Left renal pelvis (tissue), 4 donors: ENCODE measurements around the gene SUN2. TPM values are rescaled to one million over a fixed set of nuclear protein-coding genes. Genes with fewer than 3 reads are reported as not detected.

Experiments
- DNase-seq, 4 donors: peaks; one replicate each; pipeline ENCODE4 v3.0.0-alpha.2; 2013; ENCODE audit warnings: low read depth in 4 of 4, low spot score in 3 of 4
- polyA plus RNA-seq, 4 donors: library from polyadenylated mRNA; unstranded; fragments of 120-200 nt; gene quantifications; one replicate each; pipeline ENCODE4 v1.2.1, GENCODE V29; 2013; ENCODE audit not compliant: insufficient read length in 4 of 4

SUN2 gene
- polyA plus RNA-seq, 4 donors: 48.2 to 72.2 (median 51.9) TPM

GRCh38 chr22:38738475-38739070 lies 17.2 kb downstream of the SUN2 start:
- no peak for DNase-seq

DNA sequence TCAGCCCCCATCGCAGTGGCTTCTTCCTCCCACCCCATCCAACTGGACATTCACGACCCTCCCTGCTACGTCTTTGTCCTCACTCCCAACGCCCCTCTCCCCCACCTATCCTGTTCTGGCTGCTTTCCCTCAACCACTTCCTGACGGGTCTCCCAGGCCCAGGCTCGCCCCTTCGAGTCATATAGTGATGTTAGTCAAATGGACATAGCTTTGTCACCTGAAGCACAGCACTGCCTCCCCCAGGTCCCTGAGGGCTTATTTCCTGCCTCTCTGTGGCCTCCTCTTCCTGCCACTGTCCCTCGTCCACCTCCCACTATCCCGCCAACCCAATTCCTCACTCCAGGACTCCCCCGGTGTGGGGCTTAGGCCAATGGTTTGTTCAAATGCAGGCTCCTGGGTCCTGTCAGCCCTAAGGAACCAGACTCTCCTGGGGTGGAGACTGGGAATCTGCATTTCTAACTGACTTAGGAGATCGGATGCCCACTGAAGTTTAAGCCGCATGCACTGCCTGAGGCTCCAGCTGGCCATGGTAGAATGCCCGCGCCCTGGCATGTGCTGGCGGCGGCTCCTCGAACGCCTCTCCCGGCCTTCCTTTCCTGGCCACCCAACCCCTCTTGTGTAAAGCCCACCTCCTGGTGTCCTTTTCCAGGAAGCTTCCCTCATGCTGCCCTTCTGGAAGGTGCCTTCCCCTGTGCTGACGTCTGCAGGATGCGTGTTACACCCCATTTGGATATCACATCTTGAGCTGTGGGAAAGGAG lies 18.3 kb downstream of the SUN2 start:
- DNase-seq: no peak

GRCh38 chr22:38736257-38736570 lies 19.6 kb downstream of the SUN2 start:
- DNase-seq: no peak

GRCh38 chr22:38735465-38736256 lies 20.1 kb downstream of the SUN2 start:
- no peak for DNase-seq

GRCh38 chr22:38735126-38735464 lies 20.7 kb downstream of the SUN2 start:
- DNase-seq: no peak

GRCh38 chr22:38734421-38735100 lies 21.2 kb downstream of the SUN2 start:
- no peak for DNase-seq

DNA sequence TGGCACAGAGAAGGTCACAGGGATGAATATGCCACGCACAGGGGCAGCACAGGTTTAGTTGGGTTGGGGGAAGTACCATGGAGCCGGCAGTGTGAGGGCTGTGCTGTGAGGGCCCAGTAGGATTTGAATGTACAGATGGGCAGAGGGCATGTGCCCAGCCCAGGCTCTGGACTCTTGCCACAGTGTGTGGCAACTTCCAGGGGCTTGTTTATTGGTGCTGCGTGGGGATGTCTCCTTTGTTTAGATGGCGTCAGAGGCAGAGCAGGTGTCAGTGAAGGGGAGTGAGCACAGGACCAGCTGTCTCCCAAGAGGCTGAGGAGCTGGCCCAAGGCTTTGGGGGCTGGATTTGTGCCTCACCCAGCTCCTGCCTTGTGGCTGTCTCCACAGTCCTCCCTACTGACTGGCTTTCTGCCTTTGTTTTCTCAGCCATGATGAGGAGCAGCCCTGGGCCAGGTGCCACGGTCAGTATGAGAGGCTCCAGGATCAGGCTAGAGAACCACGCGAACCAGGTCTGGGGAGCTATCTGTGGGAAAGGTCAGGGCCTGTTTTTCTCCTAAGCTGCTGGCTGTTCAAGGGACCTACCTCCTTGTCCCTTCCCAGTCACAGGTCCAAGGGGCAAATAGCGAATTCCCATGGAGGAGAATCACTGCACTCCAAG lies 21.9 kb downstream of the SUN2 start:
- no peak for DNase-seq

DNA sequence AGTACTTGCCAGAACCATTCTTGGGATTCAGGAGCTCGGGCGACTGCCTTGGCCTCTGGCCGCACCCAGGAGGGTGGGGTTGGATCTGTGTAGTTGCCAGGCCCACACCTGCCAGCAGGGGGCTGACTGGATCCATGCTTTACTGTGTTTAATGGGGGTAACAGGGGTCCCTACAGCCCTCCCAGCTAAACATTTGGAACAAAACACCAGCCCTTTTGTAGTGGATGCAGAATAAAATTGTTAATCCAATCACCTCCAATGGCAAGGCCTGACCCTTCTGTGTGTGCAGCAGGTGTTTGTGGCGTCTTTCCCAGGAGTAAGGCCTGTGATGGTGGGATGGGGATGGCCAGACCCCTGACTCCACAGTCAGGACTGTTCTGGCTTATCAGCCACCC lies 22.5 kb downstream of the SUN2 start:
- no peak for DNase-seq

DNA sequence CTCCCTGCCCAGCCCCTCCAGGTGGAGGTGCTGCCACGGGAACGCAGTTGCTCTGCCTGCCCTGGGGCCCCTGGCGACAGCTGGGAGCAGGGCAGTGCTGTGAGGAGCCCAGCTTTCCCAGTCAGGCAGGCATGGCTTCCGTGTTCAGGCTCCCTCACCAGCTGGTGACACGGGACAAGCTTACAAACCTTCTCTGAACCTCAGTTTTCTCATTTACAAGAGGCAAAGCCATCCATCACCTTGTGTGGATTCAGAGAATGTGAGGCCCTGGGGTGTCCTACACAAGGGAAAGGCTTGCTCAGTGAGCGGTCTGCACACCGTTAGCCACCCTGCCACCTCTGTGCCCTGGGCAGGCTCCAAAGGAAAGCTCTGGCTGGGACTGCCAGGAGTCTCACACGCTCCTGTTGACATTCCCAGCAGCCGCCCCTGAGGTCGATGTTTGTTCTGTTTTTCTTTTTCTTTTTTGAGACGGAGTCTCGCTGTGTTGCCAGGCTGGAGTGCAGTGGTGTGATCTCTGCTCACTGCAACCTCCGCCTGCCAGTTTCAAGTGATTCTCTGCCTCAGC lies 23.5 kb downstream of the SUN2 start:
- DNase-seq: no peak

DNA sequence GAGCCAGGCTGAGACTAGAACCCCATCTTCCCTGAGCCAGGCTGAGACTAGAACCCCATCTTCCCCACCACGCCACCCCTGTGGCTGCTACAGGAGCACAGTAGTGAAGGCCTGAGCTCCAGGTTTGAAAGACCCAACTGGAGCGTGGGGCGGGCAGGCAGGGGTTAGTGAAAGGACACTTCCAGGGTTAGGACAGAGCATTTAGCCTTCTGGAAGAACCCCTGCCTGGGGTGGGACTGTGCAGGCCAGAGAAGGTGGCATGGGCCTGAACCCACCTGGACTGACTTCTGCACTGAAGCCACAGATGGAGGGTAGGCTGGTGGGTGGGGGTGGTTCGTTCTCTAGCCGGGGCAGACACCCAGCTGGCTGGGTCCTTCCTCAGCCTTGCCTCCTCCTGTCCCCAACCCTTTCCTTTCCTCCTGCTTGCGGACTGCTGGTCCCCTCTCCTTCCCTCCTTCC lies 24.1 kb downstream of the SUN2 start:
- DNase-seq: no peak

DNA sequence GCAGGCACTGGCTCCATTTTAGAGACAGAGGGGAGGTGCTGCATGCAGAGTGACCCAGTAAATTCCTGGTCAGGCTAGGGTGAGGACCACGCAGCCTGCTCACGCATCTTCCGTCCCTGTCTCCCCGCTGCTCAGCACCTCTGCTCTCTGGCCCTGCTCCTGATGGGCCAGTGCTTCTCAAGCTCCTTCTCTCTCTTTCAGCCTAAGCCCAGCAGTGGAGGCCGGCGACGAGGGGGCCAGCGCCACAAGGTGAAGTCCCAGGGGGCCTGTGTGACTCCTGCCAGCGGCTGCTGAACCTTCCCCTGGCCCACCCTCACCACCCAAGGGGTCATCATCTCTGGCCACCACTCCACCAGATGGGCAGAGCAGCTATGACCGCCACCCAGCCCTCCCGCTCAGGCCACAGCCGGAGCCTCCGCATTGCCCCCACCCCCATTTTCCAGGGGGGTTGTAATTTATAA lies 25.4 kb downstream of the SUN2 start:
- DNase-seq: no peak

DNA sequence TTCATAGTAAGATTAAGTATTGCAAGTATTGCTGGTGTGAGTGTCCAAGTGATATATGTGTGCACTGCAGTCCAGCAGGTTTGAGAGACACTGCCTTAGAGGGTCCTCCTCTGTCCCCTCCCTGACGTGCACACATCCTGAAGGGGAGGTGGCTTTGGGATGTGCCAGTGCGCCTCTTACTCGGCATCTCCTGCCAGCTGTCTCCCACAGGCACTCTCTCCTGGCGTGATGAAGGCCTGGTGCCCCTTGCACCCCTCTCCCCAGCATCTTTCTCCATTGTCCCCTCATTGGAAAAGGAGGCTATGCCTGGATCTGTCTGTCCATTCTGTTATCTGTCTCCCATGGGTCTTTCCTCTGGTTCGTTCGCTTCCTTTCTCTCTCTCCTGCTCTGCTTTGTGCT lies 25.9 kb downstream of the SUN2 start:
- no peak for DNase-seq

DNA sequence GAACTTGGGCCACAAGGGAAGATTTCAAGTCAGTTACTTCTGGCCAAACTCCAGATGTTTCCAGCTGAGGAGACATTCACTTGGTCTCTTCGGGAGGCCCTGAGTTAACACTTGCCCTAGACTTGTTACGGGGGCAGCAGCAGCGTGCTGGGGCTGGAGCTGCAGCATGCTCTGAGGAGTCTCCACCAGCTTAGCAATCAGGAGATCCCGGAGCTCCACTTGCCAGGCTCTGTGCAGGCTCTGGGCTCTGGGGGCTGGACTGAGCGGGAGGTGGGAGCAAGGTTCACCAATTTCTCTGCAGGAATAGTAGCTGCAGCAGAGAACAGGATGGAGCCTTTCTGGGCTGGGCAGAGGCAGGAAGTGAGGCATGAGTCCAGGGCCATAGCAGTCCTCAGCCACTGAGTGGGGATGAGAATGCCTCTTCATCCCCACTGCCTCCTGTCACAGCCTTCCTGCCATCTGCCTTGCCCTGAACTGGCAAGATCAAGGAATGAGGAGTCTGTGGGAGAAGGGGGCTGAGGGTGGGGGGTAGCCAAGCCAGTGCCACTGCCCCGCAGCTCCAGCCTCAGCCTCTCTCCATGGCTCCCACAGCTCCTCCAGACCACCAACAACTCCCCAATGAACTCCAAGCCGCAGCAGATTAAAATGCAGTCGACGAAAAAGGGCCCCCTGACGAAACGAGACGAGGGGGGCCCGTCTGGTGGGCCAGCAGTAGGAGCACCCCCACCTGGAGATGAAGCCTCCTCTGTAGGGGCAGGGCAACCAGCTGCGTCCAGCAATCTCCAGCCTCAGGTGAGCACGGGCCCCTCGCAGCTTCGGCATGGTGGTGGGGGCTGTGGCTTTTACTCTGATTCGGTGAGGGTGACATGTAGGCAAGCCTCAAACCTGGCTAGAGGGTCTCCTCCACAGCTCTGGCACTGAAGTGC lies 26.7 kb downstream of the SUN2 start:
- DNase-seq: no peak

- DNase-seq: no peak
Observed at GRCh38 chr22:38727530-38728451, 28.0 kb downstream of the SUN2 start.

DNA sequence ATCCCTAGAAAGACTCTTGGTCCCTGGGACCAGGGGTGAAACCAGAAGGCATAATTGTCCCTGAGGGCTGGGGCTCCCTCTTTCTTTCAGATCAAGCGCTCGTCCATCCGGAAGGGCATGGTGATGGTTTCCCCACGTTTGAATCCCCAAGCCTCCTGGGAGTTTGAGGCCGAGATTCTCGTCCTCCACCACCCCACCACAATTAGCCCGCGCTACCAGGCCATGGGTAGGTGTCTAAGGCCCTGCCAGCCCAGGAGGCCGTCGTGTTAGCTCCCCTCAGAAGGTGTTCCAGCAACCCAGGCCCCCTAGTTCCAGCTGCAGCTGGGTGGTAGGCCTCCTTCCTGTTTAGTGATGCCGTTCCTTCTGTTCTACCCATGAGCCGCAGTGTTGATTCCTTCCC lies 28.7 kb downstream of the SUN2 start:
- DNase-seq: no peak

DNA sequence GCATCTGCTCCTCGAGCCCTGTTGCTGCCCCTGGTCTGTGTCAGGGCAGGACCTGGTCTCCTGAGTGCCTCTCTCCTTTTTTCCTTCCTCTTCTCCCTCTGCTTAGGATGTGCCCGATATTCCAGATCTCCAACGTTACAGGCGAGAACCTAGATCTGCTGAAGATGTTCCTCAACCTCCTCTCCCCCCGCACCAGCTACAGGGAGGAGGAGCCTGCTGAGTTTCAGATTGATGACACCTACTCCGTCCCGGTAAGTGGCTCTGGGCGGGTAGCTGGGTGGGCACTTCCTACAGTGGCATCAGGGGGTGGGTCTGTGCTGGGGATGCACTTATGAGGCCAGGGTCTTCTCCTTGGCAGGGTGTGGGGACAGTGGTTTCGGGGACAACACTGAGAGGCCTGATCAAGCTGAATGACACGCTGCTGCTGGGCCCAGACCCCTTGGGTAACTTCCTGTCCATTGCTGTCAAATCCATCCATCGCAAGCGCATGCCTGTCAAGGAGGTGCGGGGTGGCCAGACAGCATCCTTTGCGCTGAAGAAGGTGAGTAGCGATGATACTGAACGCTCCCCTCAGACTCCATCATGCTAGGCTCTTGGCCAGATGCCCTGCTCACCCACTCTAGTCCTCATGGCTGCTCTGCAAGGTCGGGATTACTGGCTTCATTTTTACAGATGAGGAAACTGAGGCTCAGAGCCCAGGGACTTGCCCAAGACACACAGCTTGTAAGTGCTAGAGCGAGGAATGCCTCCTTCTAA lies 29.7 kb downstream of the SUN2 start:
- no peak for DNase-seq

DNA sequence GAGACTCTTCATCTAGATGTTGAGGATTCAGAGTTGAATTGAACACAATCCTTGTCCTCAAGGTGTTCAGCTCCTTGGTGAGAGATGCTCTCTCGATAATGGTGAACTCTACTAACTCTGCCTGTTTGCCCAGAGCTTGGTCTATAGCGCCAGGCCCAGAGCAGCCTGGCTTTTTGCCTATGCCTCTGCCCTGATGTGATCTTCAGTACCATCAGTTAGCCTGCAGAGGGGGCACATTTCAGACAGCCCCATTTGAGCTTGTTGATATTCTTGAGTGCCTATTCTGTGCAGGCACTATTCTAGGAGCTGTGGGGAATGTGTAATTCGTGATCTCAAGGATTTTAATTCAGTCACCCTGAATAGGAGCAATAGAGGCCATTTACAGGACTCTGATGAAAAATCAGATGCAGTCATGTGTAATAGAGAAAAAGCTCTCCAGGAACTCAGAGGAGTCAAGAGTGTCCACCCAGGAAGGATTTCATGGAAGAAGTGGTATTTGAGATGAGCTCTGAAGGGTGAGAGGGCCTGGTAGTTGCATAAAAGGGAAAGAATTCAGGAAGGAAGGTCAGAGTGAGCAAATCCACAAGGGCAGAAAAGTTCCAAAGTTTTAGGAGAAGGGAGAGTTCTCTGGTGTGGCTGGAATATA lies 30.7 kb downstream of the SUN2 start:
- no peak for DNase-seq
